NT2/D1 (cell line): ENCODE results near the gene HSPB9.
"Not testable (repeated sequence)": the region's sequence is repeated elsewhere in the genome, so short reads cannot be mapped to it uniquely, and the experiment has no call there.

Experiments
- DNase-seq: peaks from one replicate; pipeline ENCODE4 v3.0.0-alpha.2; 2011; ENCODE audit warnings: low read depth, low spot score
- H3K27me3 ChIP-seq: 2 replicates; pipeline ENCODE4 v1.6.0; 2011; ENCODE audit warnings: mild to moderate bottlenecking; ENCODE audit not compliant: insufficient read length, insufficient read depth
- H3K36me3 ChIP-seq: 2 replicates; pipeline ENCODE4 v1.6.1; 2011; ENCODE audit warnings: mild to moderate bottlenecking, low read length, mixed read lengths; ENCODE audit not compliant: insufficient read depth, insufficient read length
- H3K4me1 ChIP-seq: 2 replicates; pipeline ENCODE4 v1.5.1; 2011; ENCODE audit not compliant: insufficient read depth, insufficient read length
- H3K4me3 ChIP-seq: 2 replicates; pipeline ENCODE4 v1.5.1; 2011; ENCODE audit warnings: low read depth; ENCODE audit not compliant: insufficient read length
- H3K9ac ChIP-seq: 2 replicates; pipeline ENCODE4 v1.6.0; 2011; ENCODE audit warnings: low read depth; ENCODE audit not compliant: insufficient read length
- H3K9me3 ChIP-seq: 2 replicates; pipeline ENCODE4 v1.5.1; 2011; ENCODE audit warnings: mild to moderate bottlenecking, low read length; ENCODE audit not compliant: insufficient read depth
- SUZ12 ChIP-seq: IDR thresholded peaks from 2 replicates; pipeline ENCODE4 v1.6.1; 2011; ENCODE audit not compliant: insufficient read length, insufficient read depth; ENCODE audit errors: extremely low read depth
- YY1 ChIP-seq: IDR thresholded peaks from 2 replicates; pipeline ENCODE4 v1.6.1; 2011; ENCODE audit not compliant: insufficient read length, insufficient read depth
- ZNF274 ChIP-seq: IDR thresholded peaks from 2 replicates; pipeline ENCODE4 v1.6.1; 2011; ENCODE audit warnings: mild to moderate bottlenecking, low read depth, low read length

HSPB9 gene

DNA sequence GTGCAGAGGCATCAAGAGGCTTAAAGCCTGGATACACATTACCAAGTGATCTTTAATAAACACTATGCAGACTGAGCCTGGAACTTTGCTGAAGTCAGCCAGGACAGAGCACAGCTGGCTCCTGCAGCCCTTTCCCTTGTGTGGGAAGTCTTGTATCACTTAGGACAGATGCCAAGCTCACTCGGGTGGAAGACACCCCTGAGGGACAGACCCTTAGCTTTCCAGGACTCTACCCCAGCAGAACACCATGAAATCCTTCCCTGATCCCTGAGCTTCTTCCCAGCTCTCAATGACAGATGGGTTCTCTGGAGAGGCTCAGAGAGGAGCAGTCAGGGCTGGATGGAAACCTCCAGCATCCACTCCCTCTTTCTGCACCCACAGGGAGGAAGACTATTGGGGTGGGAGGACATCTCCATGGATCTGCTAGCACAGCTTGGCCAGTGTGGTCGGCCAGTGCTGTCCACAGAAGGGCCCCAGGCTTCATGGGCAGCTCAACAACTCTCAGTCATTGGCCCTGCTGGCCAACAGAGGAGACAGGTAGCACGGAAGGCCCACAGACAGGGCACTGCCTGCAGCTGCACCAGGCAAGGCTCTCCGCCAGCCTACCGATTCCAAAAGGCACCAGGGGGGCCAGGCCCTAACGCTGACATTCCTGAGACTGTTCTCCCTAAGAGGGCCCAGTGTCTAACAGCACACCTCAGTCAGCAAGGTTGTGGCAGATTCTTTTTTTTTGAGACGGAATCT lies 16.3 kb downstream of the HSPB9 start:
- TF ChIP-seq SUZ12 (no peak), YY1 (no peak), ZNF274 (no peak)
- H3K9me3 ChIP-seq, result no peaks in the 10 kb centered on the region
- no peak overlapping the region for H3K4me3 ChIP-seq
- H3K9ac ChIP-seq, result no peak overlapping the region
- peaks cover 11% of the 10 kb centered on the region for H3K4me1 ChIP-seq
- no peaks in the 10 kb centered on the region for H3K27me3 ChIP-seq
- H3K36me3 ChIP-seq, result peaks cover 77% of the 10 kb centered on the region
- DNase-seq, result no peak

DNA sequence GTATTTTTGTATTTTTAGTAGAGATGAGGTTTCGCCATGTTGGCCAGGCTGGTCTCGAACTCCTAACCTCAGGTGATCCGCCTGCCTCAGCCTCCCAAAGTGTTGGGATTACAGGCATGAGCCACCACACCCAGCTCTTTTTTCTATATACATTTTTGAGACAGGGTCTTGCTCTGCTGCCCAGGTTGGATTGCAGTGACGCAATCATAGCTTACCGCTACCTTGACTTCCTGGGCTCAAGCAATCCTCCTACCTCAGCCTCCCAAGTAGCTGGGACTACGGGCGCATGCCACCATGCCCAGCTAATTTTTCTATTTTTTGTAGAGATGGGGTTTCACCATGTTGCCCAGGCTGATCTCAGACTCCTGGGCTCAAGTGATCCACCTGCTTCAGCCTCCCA lies 18.1 kb downstream of the HSPB9 start:
- H3K4me3 ChIP-seq, H3K27me3 ChIP-seq, H3K9ac ChIP-seq, H3K4me1 ChIP-seq, DNase-seq, H3K9me3 ChIP-seq: not testable (repeated sequence)
- peaks cover 71% of the 10 kb centered on the region for H3K36me3 ChIP-seq

DNA sequence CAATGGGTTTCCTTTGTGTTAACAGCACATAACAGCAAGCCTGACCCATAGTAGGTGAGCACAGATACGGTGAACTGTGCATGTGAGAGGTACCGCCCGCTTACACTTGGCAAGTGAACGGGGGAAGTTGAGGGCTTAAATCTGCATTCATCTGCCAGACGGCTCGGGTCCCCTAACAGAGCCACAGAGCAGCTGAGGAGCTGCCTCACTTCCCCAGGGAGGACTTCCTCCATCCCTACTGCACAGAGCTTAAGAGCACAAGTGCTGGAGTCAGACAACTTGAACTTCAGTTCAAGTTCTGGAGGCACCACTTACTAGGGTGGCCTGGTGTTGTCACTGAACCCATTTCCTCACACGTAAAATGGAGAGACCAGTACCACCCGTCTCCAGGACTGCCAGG lies 18.8 kb downstream of the HSPB9 start:
- no peak for DNase-seq
- Histone ChIP-seq H3K4me3 (no peak overlapping the region), H3K9ac (no peak overlapping the region), H3K9me3 (no peaks in the 10 kb centered on the region), H3K36me3 (peaks cover 70% of the 10 kb centered on the region), H3K27me3 (no peaks in the 10 kb centered on the region), H3K4me1 (peaks cover 4% of the 10 kb centered on the region)
- TF ChIP-seq YY1 (no peak), SUZ12 (no peak), ZNF274 (no peak)

DNA sequence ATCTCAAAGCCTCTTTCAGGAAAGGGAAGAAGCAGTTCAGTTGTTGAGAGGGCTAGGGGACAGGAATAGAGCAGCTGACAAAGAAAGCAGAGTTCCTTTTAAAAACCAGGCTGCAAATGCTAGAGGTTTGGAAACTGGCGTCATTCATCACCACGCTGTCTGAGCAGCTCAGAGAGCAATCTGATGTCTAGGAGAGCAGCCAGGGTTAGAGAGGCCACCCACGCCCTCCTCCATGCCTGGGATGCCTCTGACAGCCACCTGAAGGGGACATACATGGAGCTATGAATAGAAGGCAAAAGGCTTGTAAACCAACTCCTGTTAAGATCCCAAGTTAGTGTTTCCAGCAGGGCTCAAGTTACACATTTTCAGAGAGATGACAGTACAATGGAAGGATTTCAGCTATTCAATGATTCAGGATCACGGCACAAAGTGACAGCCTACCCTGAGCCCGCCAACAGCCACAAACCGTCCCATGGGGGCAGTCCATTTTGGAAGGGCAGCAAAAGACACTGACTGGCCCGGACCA lies 19.8 kb downstream of the HSPB9 start:
- Histone ChIP-seq H3K27me3 (no peaks in the 10 kb centered on the region), H3K9me3 (no peaks in the 10 kb centered on the region), H3K4me1 (peaks cover 4% of the 10 kb centered on the region), H3K36me3 (peaks cover 69% of the 10 kb centered on the region), H3K4me3 (no peak overlapping the region), H3K9ac (no peak overlapping the region)
- no peak for DNase-seq
- TF ChIP-seq ZNF274, result no peak
- TF ChIP-seq YY1, result no peak
- no peak for TF ChIP-seq SUZ12

DNA sequence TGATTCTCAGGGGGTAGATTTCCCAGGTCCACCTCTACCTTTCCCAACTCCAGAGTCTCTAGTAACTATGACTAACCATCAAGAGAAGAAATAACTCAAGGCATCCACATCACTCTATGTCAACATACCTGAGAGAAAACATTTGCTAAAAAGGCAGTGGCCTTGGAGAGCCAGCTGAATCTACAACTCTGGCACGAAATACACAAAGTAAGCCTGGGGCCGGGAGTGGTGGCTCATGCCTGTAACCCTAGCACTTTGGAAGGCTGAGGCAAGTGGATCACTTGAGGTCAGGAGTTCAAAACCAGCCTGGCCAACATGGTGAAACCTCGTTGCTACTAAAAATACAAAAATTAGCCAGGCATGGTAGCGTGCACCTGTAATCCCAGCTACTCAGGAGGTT lies 20.5 kb downstream of the HSPB9 start:
- not testable (repeated sequence) for H3K9ac ChIP-seq, H3K4me1 ChIP-seq, H3K4me3 ChIP-seq, H3K9me3 ChIP-seq, H3K27me3 ChIP-seq, DNase-seq
- H3K36me3 ChIP-seq, result peaks cover 70% of the 10 kb centered on the region

DNA sequence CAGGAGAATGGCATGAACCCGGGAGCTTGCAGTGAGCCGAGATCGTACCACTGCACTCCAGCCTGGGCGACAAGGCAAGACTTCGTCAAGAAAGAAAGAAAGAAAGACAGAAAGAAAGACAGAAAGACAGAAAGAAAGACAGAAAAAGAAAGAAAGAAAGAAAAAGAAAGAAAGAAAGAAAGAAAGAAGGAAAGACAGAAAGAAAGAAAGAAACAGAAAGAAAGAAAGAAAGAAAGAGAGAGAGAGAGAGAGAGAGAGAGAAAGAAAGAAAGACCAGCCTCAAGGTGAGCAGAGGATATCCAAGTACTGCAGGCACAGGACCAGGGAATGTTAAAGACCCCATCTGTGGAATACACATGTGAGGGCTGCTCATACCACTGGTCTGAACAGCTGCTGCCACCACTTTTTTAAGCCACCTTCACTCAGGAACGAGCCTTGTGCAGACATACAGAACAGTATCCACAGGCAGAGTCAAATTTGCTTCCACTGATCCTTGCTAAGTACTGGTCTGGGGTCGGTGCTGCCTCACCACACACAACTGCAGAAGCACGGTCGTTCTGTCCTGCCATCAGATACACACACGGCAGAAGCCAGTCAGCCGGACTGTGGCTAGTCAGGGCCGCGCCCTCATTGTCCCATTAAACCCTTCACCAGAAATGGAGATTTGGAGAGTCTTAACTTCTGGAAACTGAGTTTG lies 24.5 kb downstream of the HSPB9 start:
- H3K36me3 ChIP-seq, result peaks cover 75% of the 10 kb centered on the region
- peaks cover 2% of the 10 kb centered on the region for H3K4me1 ChIP-seq
- H3K9me3 ChIP-seq, result no peaks in the 10 kb centered on the region

DNA sequence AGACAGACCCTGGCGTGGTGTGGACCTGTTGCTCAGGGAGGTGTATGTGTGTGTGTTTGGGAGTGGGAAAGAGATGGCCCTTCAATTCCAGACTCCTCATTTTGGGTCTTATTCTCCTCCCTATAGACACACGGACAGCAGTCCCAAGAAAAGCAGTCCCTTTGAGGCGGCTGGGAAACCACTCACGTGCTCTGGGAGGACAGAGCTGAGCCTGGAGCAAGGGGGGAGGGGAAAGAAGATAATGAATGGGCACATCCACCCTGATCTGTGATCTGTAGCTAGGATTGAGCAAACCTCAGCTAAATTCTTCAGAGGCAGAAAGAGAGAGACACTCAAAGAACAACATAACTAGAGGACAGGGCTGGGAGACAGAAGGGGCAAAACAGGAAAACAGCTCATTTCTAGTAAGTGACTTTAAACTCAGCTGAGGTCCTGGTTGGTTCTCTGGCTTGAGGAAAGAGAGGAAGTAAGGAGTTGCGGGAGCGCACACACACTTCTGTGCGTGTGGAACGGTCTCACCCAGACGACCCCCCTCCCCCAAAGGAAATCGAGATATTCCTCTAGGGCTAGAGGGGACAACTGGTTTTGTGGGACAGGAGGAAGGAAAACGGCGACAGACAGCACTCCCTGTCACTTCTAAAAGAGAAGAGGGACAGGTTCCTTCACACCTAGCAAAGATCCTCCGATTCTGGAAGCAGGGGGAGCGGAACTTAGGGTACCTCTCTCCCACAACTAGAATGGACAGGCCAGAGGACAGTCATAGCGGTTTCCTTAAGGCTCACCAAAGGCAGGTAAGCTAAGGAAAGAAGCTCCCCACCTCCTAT lies 31.5 kb downstream of the HSPB9 start:
- DNase-seq, result no peak
- Histone ChIP-seq H3K36me3 (peaks cover 39% of the 10 kb centered on the region), H3K4me3 (peak overlapping the region; percentile 77), H3K4me1 (peaks cover 18% of the 10 kb centered on the region), H3K9ac (peak overlapping the region; percentile 91), H3K27me3 (no peaks in the 10 kb centered on the region), H3K9me3 (no peaks in the 10 kb centered on the region)
- TF ChIP-seq ZNF274, result no peak
- TF ChIP-seq SUZ12, result no peak
- no peak for TF ChIP-seq YY1

More for the DNA sequence above, 24.5 kb downstream of the HSPB9 start:
- no peak for DNase-seq
- no peaks in the 10 kb centered on the region for H3K27me3 ChIP-seq
- no peak for TF ChIP-seq ZNF274
- H3K9ac ChIP-seq, result no peak overlapping the region
- H3K4me3 ChIP-seq, result no peak overlapping the region
